Measurements from ENCODE around the gene AOX1. TPM values are rescaled to one million over a fixed set of nuclear protein-coding genes. Genes with fewer than 3 reads are reported as not detected.
"Not testable (repeated sequence)": the region's sequence is repeated elsewhere in the genome, so short reads cannot be mapped to it uniquely, and the experiment has no call there.

AOX1 gene
- total RNA-seq, 1 experiment from 2014 or later: 41.5 TPM

GRCh38 chr2:200700856-200701255 lies 115.0 kb downstream of the AOX1 start:
- no peak for DNase-seq (ENCODE audit: low read depth)

- no peak for DNase-seq (ENCODE audit: low read depth)
These were observed 116.2 kb downstream of the AOX1 start for GRCh38 chr2:200702044-200702443.

- DNase-seq (ENCODE audit: low read depth): no peak
These were observed 116.9 kb downstream of the AOX1 start for GRCh38 chr2:200702646-200703118.

GRCh38 chr2:200703127-200703925 lies 117.5 kb downstream of the AOX1 start:
- DNase-seq (ENCODE audit: low read depth): peak; percentile 74

- DNase-seq (ENCODE audit: low read depth): no peak
These were observed 118.3 kb downstream of the AOX1 start for GRCh38 chr2:200703926-200704637.

GRCh38 chr2:200705305-200706041 lies 119.7 kb downstream of the AOX1 start:
- DNase-seq (ENCODE audit: low read depth): peak; percentile 25

- no peak for DNase-seq (ENCODE audit: low read depth)
These were observed 123.1 kb downstream of the AOX1 start for GRCh38 chr2:200708943-200709342.

GRCh38 chr2:200713003-200713703 lies 127.3 kb downstream of the AOX1 start:
- DNase-seq (ENCODE audit: low read depth): peak; percentile 96

GRCh38 chr2:200713704-200714064 lies 127.9 kb downstream of the AOX1 start:
- DNase-seq (ENCODE audit: low read depth): no peak

- not testable (repeated sequence) for DNase-seq (ENCODE audit: low read depth)
These were observed 129.2 kb downstream of the AOX1 start for GRCh38 chr2:200715014-200715413.

- no peak for DNase-seq (ENCODE audit: low read depth)
These were observed 130.6 kb downstream of the AOX1 start for GRCh38 chr2:200716386-200716785.

Other genes with a start within 250 kb of the AOX1 start
- 19.6 and 22.5 TPM in 2 replicates for gene KCTD18, start 75.9 kb upstream of the AOX1 start, total RNA-seq (2014; rRNA removed)
- 43.1 and 48.9 TPM in 2 replicates for gene SGO2, start 59.8 kb upstream of the AOX1 start, total RNA-seq (2014; rRNA removed)
- 407 and 500 TPM in 2 replicates for gene BZW1, start 225.9 kb downstream of the AOX1 start, total RNA-seq (2014; rRNA removed)

Data from LHCN-M2 (cell line).